GM15510 (cell line): ENCODE measurements around the gene MED27.

Experiments
- POLR2A ChIP-seq: IDR thresholded peaks from 3 replicates; pipeline ENCODE4 v1.6.1; 2011; ENCODE audit warnings: borderline replicate concordance; ENCODE audit not compliant: insufficient read length; ENCODE audit errors: extremely low read depth

The MED27 gene

GRCh38 chr9:132059361-132059760, 20.3 kb downstream of the MED27 start:
- TF ChIP-seq POLR2A, result no peak

- TF ChIP-seq POLR2A, result no peak
Observed at GRCh38 chr9:132056717-132057560, 22.7 kb downstream of the MED27 start.

DNA sequence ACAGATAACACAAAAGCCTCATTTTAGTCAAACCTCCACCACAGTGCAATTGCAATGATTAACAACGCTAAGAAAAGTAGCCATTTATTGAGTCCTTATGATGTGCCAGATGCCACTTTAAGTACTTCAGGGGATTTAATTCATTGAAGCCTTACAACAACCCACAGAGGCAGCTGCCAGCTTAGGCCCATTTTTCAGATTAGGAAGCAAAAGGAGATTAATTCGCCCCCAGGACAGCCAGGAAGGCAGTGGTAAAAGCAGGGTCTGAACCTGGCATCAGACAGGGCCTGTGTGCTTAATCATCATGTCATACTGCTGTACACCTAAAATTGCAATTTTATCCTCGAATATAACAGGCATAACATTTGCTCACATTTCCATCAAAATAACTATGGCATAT, 23.9 kb downstream of the MED27 start:
- no peak for TF ChIP-seq POLR2A

GRCh38 chr9:132054024-132054423, 25.6 kb downstream of the MED27 start:
- no peak for TF ChIP-seq POLR2A

GRCh38 chr9:132049900-132050299, 29.8 kb downstream of the MED27 start:
- no peak for TF ChIP-seq POLR2A

GRCh38 chr9:132049323-132049882, 30.3 kb downstream of the MED27 start:
- TF ChIP-seq POLR2A, result no peak

GRCh38 chr9:132048201-132048600, 31.5 kb downstream of the MED27 start:
- no peak for TF ChIP-seq POLR2A

DNA sequence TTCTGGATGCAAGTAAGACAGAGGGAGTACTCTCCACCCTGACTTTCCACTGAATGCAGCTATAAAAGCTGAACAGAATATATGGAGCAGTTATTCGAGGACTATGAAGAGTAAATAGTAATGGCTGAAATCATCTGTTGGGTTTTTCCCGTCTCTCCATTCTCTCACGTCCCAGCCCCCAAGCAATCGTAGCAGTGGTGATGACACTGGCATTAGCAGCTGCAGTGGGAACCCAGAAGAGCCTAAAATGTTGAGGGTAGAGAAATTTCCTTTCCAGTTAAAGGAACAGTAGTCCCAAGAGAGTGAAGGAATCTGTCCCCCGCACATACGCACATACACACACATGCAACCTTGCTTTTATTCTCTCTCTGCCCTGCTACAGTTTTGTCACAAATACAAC, 33.2 kb downstream of the MED27 start:
- TF ChIP-seq POLR2A, result no peak

DNA sequence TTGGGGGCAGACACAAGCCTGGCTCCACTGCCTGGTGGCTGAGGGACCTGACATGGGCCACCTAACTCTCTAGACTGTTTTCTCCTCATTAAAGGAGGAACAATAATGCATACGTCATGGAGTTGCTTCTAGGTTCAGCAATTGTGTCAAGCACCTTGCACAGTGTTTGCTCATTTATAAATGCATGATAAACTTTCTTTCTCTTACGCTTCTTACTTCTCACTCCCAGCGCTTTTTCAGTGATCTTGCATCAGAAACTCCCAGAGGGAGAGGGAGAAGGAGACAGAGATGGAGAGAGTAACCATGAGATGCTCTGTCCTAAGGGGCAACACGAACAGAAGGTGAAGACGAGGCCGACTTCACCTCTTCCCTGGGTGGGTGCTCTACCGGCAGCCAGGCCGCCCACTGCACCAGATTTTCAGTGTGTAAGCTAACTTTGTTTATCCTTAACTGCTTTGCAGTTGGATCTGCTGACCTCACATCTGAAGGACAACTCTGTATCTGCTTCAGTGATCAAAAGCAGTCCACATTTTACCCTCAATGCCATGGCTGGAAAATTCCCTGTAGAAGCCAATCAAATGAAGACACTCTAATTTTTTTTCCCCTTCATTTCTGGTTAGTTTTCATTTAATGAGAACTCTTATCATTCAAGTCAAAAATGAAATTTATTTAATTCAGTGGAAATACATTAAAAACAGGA, 35.3 kb downstream of the MED27 start:
- no peak for TF ChIP-seq POLR2A

- TF ChIP-seq POLR2A, result no peak
Observed at GRCh38 chr9:132043708-132044107, 36.0 kb downstream of the MED27 start.

DNA sequence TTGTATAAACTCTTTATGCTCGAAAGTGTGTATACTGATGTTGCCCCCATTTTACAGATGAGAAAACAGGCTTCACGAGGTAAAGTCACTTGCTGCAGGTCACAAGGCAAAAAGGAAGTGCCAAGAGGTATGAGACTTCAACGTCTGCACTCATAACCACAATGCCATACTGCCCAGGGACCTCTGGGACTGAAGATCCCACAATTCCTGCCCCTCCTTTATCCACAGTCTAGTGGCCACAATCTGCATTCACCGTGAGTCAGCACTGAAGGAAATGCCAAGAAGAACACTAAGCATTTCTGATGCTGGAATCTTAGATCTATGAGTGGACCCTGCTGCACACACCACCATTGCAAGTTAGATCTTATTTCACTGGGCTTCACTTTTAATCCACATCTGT, 37.3 kb downstream of the MED27 start:
- no peak for TF ChIP-seq POLR2A

DNA sequence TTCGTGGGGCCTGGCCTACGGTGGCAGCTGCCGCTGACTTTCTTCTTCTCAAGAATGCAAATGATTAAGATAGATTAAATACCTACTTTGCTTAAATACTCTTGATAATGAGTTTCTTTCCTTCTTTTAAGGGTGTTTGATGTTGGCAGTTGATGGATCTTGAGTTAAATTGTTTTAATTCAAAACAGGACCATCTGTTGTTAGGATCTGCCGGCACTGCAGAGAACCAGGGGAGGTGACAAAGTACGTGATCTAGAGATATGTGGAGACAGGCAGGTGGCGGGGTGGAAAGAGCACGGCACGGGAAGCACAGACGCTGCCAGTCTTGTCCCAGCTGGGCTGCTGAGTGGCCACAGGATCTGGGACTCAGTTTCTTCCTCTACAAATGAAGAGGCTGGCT, 37.9 kb downstream of the MED27 start:
- TF ChIP-seq POLR2A, result no peak

DNA sequence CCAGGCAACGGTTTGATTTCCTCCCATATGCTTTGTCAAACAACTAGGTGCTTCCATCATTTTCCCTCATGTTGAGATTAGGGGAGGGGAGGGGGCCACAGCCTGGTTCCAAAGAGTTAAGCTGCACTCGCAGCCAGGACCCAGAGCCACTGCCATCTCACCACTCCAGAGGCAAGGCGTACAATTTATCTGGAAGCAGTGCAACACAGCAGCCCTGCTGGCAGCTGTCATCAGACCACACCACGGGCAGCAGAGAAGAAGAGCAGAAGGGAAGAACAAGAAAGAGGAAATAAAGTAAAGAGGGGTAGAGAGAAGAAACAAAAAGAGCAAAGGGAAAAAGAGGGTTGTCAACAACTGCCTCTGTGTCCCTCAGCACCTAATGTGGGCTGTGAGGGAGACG, 38.9 kb downstream of the MED27 start:
- TF ChIP-seq POLR2A, result no peak

- no peak for TF ChIP-seq POLR2A
Observed at GRCh38 chr9:132040246-132040645, 39.4 kb downstream of the MED27 start.

DNA sequence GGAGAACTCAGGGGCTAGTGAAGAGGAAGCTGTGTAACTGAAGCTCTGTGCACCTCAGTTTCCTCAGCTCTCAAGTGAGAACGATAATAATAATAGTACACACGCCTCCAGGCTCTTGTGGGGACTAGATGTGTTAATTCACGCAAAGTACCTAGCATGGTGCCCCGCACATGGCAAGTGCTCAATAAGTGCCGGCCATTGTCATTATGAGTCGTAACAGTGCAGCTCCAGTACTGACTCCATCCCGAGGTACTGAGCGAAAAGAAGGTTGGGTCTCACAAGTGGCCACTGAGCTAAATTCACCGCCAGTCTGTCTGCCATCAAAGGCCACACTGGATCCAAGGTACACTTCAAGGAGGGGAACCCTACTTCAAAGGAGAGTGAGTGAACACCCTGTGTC, 40.4 kb downstream of the MED27 start:
- TF ChIP-seq POLR2A, result no peak

DNA sequence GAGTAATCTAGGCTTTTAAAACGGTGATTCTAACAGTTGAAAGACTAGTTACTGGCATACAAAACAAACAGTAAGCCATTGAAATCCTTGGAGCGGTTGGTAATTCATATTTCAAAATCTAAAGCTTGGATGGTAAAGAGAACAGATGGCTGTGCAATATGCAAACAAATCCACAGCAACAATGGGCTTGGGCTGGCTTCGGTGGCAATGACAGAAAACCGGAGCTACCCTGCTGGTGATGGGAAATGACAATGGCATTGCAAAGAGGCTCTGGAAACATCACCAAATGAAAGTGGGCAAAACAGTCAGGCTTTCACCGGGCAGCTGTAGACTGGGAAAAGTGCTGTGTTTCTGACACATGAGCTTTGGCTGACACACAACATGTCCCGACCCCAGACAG, 42.2 kb downstream of the MED27 start:
- no peak for TF ChIP-seq POLR2A
